Ramos (cell line): Measurements from ENCODE around the gene NUP62.
"Not testable (repeated sequence)": the region's sequence is repeated elsewhere in the genome, so short reads cannot be mapped to it uniquely, and the experiment has no call there.

ENCODE experiments used
- in situ Hi-C: fragments of 300-500 bp; cut with MboI; formaldehyde crosslinking; loops from one replicate; pipeline ENCODE4 v1.14.3; 2022; ENCODE audit warnings: low sequenced_read_pairs; ENCODE audit not compliant: unreplicated experiment

NUP62 gene

DNA sequence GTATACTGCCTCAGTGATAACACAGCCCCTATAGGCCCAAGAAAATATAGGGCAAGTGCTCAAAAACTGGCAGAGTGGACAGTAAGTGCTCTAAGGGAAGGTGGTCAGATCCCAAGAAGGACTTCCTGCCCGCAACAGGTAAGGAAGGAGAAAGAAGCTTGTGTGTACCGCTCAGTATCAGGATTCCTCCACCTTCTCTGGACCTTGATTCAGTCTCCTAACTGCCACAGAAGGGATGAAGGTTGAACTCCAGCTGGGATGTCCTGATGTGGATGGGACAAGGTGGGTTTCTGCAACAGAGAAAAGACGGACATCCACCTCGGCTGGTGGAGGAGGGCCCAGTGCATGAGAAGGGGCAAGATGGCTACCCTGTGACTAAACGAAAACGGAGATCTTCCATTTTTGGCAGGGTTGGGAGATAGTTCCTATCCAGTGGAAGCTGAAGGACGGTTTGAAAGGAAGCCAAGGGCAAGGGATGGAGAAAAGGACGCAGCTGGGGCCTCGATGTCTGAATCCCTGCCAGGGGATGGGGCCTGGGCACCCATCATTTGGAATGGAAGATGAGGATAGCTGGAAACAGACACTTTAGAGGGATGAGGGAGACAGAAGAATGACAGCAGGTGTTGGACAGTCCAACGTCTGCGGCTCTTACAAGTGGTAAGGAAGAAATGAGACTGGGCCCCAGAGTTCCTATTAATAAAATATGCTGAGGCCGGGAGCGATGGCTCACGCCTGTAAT, 1.6 kb downstream of the NUP62 start:
- in situ Hi-C loops: no loop called here

DNA sequence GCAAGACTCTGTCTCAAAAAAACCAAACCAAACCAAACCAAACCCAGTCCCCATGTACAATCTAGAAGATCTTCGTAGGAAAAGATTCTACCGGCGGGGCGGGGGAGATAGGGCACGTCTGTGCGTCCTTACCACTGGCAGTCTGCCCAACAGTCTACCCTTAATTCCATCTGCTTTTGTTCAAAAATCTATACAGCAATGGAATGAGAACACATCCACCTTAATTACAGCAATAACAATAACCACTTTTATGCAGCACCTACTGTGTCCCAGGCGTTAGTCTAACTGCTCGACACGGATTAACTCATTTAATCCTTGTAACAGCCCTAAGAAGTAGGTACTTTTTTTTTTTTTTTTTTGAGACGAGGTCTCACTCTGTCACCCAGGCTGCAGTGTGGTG, 2.8 kb downstream of the NUP62 start:
- in situ Hi-C loops: no loop called here

DNA sequence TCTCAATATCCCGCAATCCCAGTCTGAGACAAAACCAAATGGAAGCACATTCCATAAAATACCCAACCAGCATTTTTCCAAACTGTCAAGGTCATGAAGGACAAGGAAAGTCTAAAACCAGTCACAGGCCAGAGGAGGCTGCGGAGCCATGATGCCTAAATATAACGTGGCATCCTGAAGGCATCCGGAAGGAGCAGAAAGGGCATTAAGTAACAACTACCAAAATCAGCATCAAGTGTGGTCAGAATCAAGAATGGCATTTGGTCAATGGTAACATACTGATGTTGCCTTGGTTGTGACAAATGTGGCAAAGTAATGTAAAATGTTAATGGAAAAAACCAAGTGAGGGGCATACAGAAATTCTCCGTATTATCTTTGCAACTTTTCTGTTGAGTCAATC, 3.8 kb downstream of the NUP62 start:
- in situ Hi-C loops: no loop called here

DNA sequence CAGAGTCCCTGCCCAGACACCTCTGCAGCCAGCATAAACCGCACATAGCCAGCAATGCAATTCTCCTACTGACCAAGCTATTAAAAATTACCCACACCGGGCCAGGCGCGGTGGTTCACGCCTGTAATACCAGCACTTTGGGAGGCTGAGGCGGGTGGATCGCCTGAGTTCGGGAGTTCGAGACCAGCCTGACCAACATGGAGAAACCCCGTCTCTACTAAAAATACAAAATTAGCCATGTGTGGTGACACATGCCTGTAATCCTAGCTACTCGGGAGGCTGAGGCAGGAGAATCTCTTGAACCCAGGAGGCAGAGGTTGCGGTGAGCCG, 4.5 kb downstream of the NUP62 start:
- in situ Hi-C loops: not testable (repeated sequence)

DNA sequence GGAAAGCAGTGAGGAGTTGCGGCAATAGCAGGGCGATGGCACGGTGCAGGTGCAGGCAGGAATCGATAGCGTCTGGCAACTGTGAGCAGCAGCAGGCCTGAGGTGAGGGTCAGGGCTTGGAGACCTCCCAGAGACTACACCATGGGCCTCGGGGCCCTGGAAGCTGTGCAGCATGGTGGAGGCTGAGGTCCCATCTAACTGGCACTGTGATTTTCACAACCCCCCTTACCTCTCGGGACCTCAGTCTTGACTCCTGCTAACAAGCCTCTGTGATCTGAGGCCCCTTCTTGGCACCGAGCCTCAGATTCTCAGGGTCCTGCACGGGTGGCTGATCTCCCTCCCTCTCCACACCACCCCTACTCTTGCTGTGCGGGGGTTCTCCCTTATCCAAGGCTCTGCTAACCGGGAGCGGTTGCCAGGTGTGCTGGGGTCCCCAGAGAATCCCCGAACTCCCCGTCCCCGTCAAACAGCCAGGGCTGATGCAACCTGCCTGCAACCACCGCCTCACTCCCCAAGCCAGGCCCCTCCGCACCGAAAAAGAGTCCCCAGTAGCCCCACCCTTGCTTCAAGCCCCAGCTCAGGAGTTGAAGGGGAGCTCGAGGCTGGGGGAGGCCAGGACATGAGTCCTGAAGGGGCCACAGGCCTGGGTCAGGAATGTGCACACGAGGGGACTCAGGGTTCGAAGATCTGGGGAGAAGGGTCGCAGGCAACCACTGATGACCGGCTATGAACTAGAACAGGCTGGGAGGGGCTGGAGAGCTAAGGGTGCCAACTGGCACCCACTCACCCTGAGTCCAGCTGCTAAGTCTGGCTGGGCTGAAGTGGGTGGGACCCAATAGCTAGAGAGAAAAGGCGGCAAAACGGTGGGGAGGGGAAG, 5.1 kb downstream of the NUP62 start:
- in situ Hi-C loops: no loop called here

DNA sequence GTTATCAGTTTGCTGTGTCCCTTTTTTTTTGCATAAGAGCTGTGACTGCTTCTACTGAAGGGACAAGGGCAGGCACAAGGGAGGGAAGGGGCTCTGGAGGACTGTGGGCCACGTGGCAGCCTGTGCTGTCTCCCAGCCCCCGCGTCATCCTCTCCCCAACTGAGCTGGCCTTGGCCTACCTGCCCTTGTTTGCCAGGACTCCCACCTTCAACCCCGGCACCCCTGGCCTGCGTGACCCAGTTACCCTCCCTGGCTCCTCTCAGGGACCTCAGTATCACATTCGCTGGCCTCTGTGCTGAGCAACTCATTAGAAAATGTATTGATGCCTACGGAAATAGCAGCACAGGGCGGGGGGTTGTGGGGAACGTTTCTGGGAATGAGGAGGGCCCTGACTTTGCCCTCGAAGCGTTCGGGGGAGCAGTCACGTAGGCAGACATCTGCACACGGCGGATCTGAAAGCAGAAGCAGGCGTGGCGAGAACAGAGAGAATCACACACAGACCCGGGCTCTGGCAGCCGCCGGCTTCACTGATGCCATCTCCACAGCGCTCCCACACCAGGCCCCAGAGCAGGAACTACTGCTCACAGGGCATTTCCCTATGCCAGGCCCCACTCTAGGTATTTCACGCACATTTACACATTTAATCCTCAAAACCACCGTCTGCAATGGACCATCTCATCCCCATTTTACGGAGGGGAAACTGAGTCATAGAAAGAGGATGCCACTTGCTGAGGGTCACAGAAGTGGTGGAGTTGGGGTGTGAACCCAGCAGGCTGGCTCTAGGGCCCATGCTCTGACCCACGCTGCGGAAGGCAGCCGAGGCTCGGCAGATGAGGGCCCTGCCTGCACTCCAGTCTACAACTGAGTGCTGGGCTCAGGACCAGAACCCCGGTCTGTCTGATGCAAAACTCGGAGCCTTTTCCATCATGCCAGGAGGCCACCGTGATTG, 6.0 kb downstream of the NUP62 start:
- in situ Hi-C loops: no loop called here

DNA sequence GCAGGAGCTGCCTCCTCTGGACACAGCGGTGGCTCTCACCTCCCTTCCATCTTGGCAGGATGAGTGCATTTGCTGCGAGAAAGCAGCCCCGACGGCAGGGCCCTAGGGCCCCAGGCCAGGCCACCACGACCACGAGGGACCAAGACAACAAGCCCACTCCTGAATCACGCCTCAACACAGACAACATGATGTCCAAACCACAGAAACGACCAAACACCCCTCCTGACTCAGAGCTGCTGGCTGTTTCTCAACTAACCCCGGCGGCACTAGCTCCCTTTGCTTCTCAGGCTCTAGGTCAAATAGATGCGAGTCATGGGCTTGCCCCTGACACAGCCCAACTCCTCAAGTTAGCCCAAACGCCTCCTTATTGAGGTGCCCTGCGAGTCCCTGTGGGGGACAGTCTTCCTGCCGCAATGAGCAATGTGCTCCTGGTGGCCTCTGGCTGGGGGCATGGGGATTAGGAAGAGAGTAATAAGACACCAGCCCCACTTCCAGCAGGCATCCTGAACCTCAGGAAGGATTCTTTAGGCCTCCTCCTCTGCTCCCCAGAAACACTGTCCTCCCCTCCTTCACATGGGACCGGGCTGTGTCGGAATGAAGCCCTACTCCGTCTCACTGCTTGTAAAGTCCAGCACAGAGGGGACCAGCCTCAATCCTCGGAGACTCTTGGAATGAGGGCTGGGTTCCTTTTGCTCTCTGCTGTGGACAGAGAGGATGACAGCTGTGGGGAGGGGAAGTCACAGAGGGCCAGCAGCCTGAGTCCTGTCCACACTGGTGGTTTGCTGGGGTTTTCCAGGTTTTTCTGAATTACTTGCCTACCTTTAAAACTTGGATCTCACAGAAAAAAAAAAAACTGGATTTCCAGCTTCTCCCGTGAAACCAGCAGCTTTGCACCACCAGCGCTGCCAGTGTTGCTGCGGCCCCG, 7.2 kb downstream of the NUP62 start:
- in situ Hi-C loops: no loop called here

DNA sequence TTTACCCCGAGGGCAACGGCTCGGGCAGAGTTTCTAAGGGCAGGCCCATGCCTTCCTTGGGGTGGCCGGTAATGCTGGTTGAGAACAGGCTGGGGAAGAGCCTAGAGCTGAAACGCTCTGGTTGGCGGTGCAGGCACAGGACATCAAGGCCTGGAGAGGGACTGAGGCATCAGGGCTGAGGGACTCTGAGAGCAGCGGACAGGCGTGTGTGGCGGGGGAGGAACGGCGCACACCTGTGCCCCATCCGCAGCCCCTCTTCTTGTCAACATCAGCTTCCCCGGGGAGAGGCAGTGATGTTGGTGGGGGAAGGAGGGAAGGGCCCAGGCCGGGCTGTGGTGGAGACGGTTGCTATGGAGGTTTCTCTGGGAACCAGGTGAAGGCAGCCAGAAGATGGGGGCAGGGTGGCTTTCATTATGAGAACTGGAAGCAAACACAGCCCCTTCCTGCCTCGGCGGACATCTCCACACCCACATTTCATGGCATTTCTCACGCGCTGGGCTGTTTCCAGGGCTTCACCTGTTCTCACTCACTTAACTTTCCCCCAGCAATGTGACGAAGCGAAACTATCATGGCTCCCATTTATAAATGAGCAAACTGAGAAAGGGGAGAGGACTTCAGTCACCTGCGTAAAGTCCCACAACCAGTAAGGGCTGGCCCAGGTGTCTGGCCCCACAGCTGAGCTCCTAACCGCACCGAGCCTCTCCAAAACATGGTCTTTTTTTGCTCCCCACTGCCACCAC, 8.5 kb downstream of the NUP62 start:
- in situ Hi-C loops: no loop called here

DNA sequence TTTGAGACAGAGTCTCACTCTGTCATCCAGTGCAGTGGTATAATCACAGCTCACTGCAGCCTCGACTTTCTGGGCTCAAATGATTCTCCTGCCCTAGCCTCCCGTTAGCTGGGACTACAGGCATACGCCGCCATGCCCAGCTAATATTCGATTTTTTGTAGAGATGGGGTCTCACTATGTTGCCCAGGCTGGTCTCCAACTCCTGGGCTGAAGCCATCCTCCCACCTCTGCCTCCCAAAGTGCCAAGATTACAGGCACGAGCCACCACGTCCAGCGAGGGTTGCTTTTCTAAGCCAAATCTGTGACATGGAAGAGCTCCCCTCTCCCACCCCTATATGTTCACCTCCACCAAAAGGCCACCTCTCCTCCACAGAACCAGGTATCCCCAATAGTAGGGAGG, 11.2 kb downstream of the NUP62 start:
- in situ Hi-C loops: no loop called here

DNA sequence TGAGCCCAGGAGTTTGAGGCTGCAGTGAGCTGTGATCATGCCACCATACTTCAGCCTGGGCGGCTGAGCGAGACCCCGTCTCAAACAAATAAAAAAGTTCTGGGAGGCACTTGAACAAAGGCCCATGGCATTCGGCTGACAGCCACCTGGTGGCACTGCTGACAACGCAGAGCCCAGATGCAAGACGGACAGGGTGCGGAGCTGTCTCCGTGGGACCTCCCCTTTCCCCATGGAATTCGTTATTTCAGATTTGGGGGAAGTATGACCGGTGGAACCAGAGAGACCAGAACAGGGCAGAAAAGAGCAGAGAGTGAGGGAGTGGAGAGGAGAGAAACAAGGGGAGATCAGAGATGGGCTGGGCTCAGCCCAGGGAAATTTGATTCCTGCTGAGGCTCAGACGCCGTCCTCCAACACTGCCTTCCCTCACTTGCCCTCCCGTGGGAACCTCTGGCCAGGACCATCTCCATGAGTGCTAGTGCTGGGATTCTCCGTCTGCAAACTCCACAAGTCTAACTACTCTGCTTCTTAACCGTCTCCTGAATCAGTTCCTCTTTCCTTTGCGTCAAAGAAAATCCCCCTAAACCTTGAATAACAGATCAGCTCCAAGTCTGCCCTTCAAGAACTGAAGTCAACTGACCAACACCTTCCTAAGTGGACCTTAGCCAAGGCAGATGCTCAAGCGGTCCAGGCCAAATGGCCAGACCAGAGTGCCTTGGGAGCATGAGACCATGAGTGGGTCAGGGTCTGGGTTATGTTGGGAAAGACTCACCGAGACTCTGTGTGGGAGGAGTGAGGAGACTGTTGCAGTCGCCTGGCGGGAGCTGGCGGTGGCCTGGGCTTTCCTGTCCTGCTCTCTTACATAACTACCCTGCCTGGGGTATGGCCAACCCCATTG, 12.2 kb downstream of the NUP62 start:
- in situ Hi-C loops: no loop called here

DNA sequence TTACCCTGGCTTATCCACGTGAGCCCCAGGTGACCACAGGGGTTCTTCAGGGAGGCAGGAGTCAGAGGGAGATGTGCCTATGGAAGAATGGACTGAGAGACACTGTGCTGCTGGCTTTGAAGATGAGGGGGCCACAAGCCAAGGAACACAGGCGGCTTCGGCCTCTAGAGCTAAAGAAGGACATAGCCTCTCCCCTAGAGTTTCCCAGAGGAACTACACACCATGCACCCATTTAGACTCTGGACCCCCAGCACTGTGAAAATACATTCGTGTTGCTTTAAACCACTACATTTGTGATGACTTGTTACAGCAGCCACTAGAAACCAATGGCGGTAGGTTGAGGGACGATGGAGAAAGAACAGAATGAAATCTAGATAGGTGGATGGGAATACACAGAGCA, 14.0 kb downstream of the NUP62 start:
- in situ Hi-C loops: no loop called here

DNA sequence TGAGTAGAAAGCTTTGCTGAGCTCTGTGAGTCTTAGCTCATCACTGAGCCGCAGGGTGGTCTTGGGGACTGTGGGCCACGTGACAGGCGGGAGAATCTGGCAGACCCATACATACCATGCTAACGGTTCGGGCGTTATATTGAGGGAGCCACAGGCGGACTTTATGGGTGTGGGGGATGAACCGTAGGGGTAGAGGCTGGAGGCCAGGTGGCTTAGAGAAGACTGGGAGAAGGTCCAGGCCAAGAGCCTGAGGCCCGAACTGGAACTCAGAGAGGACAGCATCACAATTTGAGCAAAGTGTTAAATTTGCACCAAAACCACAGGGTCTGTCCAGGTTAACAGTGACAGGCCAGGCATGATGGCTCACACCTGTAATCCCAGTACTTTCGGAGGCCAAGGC, 15.6 kb downstream of the NUP62 start:
- in situ Hi-C loops: no loop called here

DNA sequence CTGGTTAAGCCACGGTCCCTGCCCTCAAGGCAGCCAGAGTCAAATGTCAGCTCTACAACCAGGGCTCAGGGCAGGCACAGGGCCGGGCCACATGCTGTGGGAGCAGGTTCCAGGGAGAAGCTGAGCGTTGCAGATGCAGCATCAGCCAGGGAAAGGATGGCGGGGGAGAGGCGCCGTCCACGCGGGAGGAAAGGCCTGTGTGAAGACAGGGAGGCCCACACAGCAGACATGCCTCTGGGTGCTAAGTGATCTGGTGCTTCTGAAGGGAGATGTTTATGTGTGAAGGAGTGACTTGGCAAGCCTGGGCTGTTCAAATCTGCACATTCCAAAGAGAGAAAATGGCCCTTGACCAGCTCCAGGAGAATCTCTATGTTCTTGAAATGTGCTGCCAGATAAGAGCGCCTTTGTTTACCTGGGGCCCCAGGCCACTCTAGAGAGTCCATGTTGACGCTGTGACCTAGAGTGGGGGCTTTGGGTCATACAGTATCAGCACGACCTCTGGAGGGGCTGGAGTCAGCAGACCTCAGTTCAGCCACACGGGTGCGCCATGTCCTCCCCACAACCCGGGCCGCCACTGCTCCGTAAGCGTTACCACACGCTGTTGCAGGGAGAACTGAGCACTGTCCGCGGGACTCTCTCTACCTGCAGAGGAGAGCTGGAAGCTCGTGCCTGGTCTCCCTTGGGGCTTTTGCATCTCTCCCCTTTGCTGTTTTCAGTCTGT, 16.2 kb downstream of the NUP62 start:
- in situ Hi-C loops: no loop called here

DNA sequence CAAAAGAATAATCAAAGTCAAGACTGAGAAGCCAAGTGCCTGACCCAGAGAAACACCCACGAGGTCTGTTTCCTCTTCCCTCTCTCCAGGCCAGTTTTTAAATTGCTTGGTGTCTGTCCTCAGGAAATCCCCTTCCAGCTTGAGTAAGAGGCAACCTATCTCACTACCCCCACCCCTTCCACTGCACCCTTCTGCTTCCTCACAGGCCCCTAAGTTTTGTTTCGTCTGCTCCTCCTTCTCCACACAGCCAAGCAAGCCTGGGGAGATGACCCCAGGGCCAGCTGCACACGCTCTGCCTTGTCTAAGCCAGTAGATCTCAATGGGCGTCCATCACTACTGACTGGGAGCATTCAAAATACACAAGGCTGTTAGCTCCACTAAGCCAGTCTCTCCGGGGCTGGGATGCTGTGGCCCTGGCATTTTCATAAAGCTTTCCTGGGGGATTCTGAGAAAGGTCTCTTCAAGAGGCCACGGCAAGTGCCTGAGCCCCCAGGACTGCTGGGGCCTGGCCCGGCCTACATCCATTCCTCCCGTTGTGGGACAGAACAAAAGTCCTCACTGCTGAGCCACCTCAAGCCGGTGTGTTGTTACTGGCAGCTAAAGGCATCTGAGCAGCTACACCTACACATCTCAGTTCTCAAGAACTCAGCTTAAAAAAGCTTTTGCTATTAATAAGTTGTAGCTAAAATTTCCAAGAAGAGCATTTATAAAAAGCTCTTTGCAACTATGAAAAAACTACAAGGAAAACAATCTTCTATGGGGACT, 17.7 kb downstream of the NUP62 start:
- in situ Hi-C loops: no loop called here

DNA sequence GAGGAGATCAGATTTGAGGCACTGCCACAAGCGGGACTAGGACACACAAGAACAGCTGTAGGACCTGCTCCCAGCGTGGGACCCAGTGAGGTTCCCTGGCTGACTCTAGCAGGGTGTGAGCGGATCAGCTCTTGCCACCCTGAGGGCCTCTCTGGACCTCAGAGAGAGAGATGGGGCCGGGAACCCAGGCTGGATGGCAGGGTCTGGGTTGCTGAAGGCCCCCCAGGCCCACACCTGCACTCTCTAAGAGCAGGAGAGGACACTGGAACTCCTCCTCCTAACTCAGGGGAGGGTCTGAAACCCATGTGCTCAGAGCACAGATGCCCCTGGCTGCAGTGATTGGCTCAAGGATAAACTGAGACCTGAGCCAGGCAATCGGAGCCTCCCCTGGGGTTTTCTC, 19.1 kb downstream of the NUP62 start:
- in situ Hi-C loops: no loop called here

DNA sequence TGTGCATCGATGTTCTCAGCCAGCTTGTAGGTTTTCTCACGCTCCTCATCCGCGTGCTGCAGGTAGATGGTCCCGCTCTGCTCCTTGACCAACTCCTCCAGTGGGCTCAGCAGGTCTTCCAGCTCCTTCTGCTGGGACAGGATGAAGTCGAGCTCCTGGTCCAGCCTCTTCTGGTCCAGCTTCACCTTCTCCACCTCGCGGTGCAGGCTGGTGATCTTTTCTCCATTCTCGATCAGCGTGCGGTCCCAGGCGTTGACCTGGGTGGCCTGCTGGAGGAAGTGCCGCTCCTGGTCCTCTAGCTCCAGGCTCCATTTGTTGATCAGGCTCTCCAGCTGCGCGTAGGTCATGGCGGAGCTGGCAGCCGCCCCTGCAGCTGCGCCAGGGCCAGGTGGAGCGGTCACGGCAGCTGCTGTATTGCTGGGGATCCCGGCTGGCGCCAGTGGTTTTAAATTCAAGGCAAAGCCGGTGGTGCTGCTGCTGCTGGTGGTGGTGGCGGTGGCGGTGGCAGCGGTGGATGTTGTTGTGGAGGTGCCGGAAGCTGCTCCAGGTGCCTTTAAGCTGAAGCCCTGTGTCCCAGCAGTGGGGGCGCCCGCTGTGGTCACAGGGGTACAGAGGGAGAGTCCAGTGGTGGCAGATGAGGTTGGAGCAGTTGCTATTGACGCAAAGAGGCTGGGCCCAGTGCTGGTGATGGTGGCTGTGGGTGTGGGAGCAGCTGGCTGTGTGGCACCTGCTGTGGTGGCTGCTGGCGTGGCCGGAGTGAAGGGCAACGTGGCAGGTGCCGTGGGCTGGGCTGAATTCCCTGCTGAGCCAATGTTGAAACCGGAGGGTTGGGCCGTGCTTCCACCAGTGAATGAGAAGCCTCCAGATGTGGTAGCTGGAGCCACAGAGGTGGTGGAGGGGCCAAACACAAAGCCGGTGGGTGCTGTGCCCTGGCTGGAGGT, 20.6 kb downstream of the NUP62 start:
- in situ Hi-C loops: no loop called here
